ENCODE measurements around the gene LANCL2.
"Not testable (repeated sequence)": the region's sequence is repeated elsewhere in the genome, so short reads cannot be mapped to it uniquely, and the experiment has no call there.

LANCL2 gene

DNA sequence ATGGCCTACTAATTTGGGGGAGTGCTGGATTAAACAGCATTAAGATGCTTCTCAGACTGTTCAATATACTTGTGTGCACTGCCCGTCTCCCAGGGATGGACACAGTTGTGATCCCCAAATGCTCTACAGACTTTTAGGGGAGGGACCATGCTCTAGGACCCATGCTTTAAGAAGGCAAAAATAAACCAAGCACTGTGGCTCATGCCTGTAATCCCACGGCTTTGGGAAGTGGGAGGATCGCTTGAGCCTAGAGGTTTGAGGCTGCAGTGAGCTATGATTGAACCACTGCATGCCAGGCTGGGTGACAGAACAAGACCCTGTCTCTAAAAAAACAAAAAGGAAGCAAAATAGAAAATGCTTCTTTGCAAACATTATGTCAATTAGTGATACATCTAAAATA is 104.6 kb downstream of the LANCL2 start:
- no peak for DNase-seq (ENCODE audit: low read depth)
- TF ChIP-seq, protein P1, sequence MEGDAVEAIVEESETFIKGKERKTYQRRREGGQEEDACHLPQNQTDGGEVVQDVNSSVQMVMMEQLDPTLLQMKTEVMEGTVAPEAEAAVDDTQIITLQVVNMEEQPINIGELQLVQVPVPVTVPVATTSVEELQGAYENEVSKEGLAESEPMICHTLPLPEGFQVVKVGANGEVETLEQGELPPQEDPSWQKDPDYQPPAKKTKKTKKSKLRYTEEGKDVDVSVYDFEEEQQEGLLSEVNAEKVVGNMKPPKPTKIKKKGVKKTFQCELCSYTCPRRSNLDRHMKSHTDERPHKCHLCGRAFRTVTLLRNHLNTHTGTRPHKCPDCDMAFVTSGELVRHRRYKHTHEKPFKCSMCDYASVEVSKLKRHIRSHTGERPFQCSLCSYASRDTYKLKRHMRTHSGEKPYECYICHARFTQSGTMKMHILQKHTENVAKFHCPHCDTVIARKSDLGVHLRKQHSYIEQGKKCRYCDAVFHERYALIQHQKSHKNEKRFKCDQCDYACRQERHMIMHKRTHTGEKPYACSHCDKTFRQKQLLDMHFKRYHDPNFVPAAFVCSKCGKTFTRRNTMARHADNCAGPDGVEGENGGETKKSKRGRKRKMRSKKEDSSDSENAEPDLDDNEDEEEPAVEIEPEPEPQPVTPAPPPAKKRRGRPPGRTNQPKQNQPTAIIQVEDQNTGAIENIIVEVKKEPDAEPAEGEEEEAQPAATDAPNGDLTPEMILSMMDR (IDR thresholded peaks at IDR 0.05; ENCODE audit: insufficient read depth, low read depth, low read length, missing control alignments) = no peak
- H3K4me3 ChIP-seq (ENCODE audit: low read length) = no peak overlapping the region

- H3K4me3 ChIP-seq (ENCODE audit: low read length) = no peak overlapping the region
- DNase-seq (ENCODE audit: low read depth) = no peak
- TF ChIP-seq, protein P1 (IDR thresholded peaks at IDR 0.05; ENCODE audit: insufficient read depth, low read depth, low read length, missing control alignments) = no peak
These were observed 105.1 kb downstream of the LANCL2 start for GRCh38 chr7:55470261-55470660.

GRCh38 chr7:55471594-55471993 is 106.5 kb downstream of the LANCL2 start:
- not testable (repeated sequence) for DNase-seq (ENCODE audit: low read depth)

DNA sequence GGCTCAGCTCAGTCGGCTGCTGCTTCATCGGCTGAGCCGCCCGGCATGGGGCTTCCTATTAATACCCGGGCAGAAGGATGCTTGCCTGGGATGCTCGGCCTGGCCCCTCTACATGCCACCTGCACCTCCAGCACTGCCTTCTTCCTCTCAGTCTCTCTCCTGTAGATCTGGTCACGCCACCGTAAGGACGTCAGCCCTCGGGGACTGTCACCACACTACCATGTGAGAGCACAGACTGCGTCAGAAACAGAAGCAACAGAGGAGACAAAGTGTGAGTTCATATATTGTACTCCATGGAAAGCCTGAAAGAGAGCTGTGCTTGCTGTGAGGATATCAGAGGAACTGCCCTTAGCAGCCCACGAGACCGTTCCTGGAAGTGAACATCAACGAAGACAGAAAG is 107.3 kb downstream of the LANCL2 start:
- not testable (repeated sequence) for H3K4me3 ChIP-seq (ENCODE audit: low read length); DNase-seq (ENCODE audit: low read depth)

More at GRCh38 chr7:55471594-55471993, 106.5 kb downstream of the LANCL2 start:
- not testable (repeated sequence) for H3K4me3 ChIP-seq (ENCODE audit: low read length)

DNA sequence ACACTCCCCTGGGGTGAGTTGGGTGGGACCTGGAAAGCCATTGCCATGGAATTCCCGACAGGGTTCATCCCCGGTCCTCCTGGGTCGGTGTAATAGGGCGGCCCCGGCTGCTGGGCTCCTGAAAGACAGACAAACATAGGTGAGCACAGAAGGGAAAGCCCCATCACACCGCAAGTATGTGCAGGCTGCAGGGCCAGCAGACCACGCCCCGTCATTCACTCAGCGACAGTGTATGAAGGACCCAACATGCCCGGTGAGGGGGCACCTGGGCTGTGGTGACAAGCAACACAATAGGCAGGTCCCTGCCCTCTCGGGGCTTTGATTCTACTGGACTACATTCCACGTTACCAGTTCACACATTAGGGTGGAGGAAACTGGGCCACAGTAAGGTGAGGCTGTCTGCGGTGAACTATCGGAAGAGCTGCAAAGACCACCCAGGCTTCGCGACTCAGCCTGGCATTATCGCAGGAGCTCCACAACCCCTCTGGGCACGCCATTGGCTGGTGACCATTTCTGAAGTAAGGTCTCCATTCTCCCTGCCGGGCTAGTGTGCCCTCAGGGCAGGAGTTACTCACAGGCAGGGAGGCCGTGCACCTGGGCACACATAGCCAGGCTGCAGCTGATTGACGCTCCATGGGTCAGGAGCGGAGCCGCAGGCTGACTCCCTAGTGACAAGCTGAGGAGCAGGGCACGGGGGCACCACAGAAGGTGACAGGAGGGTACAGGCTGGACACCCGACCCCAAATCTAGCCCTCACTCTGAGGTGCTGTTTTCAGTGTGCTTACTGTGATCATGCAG is 108.0 kb downstream of the LANCL2 start:
- TF ChIP-seq, protein P1 (IDR thresholded peaks at IDR 0.05; ENCODE audit: insufficient read depth, low read depth, low read length, missing control alignments) = no peak
- H3K4me3 ChIP-seq (ENCODE audit: low read length) = no peak overlapping the region
- DNase-seq (ENCODE audit: low read depth) = peak; percentile 36

GRCh38 chr7:55473932-55474331 is 108.8 kb downstream of the LANCL2 start:
- TF ChIP-seq, protein P1 (IDR thresholded peaks at IDR 0.05; ENCODE audit: insufficient read depth, low read depth, low read length, missing control alignments) = no peak
- no peak overlapping the region for H3K4me3 ChIP-seq (ENCODE audit: low read length)
- DNase-seq (ENCODE audit: low read depth) = no peak

GRCh38 chr7:55474944-55475854 is 110.1 kb downstream of the LANCL2 start:
- TF ChIP-seq, protein P1 (IDR thresholded peaks at IDR 0.05; ENCODE audit: insufficient read depth, low read depth, low read length, missing control alignments) = no peak
- H3K4me3 ChIP-seq (ENCODE audit: low read length) = no peak overlapping the region
- DNase-seq (ENCODE audit: low read depth) = no peak
